ENCODE measurements around the gene MYO3B. TPM values are rescaled to one million over a fixed set of nuclear protein-coding genes. Genes with fewer than 3 reads are reported as not detected.

The MYO3B gene
- total RNA-seq, 1 experiment from 2014 or later, result 0.52 TPM

GRCh38 chr2:170245312-170245711 is 67.4 kb downstream of the MYO3B start:
- no peak overlapping the region for H3K4me3 ChIP-seq (ENCODE audit: low read depth, low read length, poor library complexity, severe bottlenecking)
- no peaks in the 10 kb centered on the region for H3K36me3 ChIP-seq (ENCODE audit: insufficient read depth, low read length, poor library complexity, severe bottlenecking)
- intact Hi-C loops (cut with micrococcal nuclease; ENCODE audit: unreplicated experiment), result no loop called here
- ChIA-PET POLR2A (ENCODE audit: low non-redundant PET) (no interaction called here), CTCF (no interaction called here)
- no peak overlapping the region for H3K27ac ChIP-seq (ENCODE audit: low read depth, low read length, poor library complexity, severe bottlenecking)
- H3K4me1 ChIP-seq (ENCODE audit: insufficient read depth, low read length, poor library complexity, severe bottlenecking), result peaks cover 5% of the 10 kb centered on the region
- no TSS peak for BruUV-seq (replicated peaks)
- H3K27me3 ChIP-seq (replicated peaks; ENCODE audit: insufficient read depth, low read depth, low read length, poor library complexity), result peaks cover 9% of the 10 kb centered on the region
- H3K9me3 ChIP-seq (ENCODE audit: low read depth, low read length, poor library complexity, severe bottlenecking), result no peaks in the 10 kb centered on the region
- DNase-seq (ENCODE audit: low spot score), result no peak
- TF ChIP-seq CTCF (conservative IDR thresholded peaks at IDR 0.05; ENCODE audit: low read depth, low read length) (no peak), EZH2 (IDR thresholded peaks at IDR 0.05; ENCODE audit: borderline replicate concordance, low read depth, low read length, poor library complexity, severe bottlenecking) (no peak)

- H3K4me1 ChIP-seq (ENCODE audit: insufficient read depth, low read length, poor library complexity, severe bottlenecking), result no peaks in the 10 kb centered on the region
- BruUV-seq (replicated peaks), result no TSS peak
- intact Hi-C loops (cut with micrococcal nuclease; ENCODE audit: unreplicated experiment), result no loop called here
- H3K27me3 ChIP-seq (replicated peaks; ENCODE audit: insufficient read depth, low read depth, low read length, poor library complexity), result peaks cover 3% of the 10 kb centered on the region
- ChIA-PET POLR2A (ENCODE audit: low non-redundant PET) (no interaction called here), CTCF (no interaction called here)
- no peak overlapping the region for H3K4me3 ChIP-seq (ENCODE audit: low read depth, low read length, poor library complexity, severe bottlenecking)
- H3K36me3 ChIP-seq (ENCODE audit: insufficient read depth, low read length, poor library complexity, severe bottlenecking), result no peaks in the 10 kb centered on the region
- TF ChIP-seq EZH2 (IDR thresholded peaks at IDR 0.05; ENCODE audit: borderline replicate concordance, low read depth, low read length, poor library complexity, severe bottlenecking) (no peak), CTCF (conservative IDR thresholded peaks at IDR 0.05; ENCODE audit: low read depth, low read length) (no peak)
- no peak for DNase-seq (ENCODE audit: low spot score)
- no peak overlapping the region for H3K27ac ChIP-seq (ENCODE audit: low read depth, low read length, poor library complexity, severe bottlenecking)
- no peaks in the 10 kb centered on the region for H3K9me3 ChIP-seq (ENCODE audit: low read depth, low read length, poor library complexity, severe bottlenecking)
These were observed 69.4 kb downstream of the MYO3B start for GRCh38 chr2:170247333-170247732.

GRCh38 chr2:170247882-170248393 is 70.0 kb downstream of the MYO3B start:
- POLR2A ChIA-PET (ENCODE audit: low non-redundant PET), result no interaction called here
- CTCF ChIA-PET, result no interaction called here
- no peaks in the 10 kb centered on the region for H3K36me3 ChIP-seq (ENCODE audit: insufficient read depth, low read length, poor library complexity, severe bottlenecking)
- DNase-seq (ENCODE audit: low spot score), result no peak
- H3K27me3 ChIP-seq (replicated peaks; ENCODE audit: insufficient read depth, low read depth, low read length, poor library complexity), result peaks cover 3% of the 10 kb centered on the region
- intact Hi-C loops (cut with micrococcal nuclease; ENCODE audit: unreplicated experiment), result no loop called here
- H3K9me3 ChIP-seq (ENCODE audit: low read depth, low read length, poor library complexity, severe bottlenecking), result no peaks in the 10 kb centered on the region
- no peak overlapping the region for H3K27ac ChIP-seq (ENCODE audit: low read depth, low read length, poor library complexity, severe bottlenecking)
- no peak overlapping the region for H3K4me3 ChIP-seq (ENCODE audit: low read depth, low read length, poor library complexity, severe bottlenecking)
- no peak for TF ChIP-seq EZH2 (IDR thresholded peaks at IDR 0.05; ENCODE audit: borderline replicate concordance, low read depth, low read length, poor library complexity, severe bottlenecking)
- no peak for TF ChIP-seq CTCF (conservative IDR thresholded peaks at IDR 0.05; ENCODE audit: low read depth, low read length)
- no peaks in the 10 kb centered on the region for H3K4me1 ChIP-seq (ENCODE audit: insufficient read depth, low read length, poor library complexity, severe bottlenecking)
- BruUV-seq (replicated peaks), result no TSS peak
